ENCODE measurements around the gene WFIKKN2.
"Not testable (repeated sequence)": the region's sequence is repeated elsewhere in the genome, so short reads cannot be mapped to it uniquely, and the experiment has no call there.

WFIKKN2 gene, protein sequence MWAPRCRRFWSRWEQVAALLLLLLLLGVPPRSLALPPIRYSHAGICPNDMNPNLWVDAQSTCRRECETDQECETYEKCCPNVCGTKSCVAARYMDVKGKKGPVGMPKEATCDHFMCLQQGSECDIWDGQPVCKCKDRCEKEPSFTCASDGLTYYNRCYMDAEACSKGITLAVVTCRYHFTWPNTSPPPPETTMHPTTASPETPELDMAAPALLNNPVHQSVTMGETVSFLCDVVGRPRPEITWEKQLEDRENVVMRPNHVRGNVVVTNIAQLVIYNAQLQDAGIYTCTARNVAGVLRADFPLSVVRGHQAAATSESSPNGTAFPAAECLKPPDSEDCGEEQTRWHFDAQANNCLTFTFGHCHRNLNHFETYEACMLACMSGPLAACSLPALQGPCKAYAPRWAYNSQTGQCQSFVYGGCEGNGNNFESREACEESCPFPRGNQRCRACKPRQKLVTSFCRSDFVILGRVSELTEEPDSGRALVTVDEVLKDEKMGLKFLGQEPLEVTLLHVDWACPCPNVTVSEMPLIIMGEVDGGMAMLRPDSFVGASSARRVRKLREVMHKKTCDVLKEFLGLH

DNA sequence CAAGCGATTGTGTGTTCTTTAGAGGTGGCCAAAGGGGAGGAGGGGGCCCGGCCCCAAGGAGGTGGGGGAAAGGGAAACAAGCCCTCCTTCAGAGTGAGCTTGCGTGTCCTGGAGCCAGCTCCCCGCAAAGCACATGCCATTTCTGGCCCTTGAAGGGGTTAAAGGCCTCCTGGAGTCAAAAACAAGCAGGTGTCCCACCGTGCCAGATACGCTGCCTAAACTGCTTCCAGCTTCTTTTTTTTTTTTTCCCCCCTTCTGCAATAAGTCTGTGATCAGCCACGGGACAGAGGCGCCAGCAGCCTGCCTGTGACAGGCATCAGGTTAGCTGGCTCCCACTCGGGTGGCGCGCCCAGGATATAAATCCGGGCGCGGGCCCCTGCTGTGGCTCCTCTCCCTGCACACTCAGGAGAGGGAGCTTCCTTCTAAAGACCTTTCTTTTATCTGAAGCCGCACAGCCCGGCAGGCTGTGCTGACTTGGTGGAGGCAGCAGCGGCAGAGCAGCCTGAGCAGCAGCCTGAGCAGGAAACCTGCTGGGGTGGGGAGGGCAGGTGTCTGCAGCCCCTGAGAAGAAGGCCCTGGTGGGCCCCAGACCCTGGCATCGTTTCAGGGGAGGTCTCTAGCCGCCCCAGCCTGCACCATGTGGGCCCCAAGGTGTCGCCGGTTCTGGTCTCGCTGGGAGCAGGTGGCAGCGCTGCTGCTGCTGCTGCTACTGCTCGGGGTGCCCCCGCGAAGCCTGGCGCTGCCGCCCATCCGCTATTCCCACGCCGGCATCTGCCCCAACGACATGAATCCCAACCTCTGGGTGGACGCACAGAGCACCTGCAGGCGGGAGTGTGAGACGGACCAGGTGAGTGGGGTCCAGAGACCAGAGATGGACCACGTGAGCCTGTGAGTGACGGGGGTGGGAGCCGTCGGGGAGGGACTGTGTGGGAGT lies at the start of gene WFIKKN2:
WFIKKN2 (plus strand) TSS at position 286 of the 934 bp plus-strand sequence; CDS start at position 638, 352 bp downstream.
- DNase-seq, result no peak

DNA sequence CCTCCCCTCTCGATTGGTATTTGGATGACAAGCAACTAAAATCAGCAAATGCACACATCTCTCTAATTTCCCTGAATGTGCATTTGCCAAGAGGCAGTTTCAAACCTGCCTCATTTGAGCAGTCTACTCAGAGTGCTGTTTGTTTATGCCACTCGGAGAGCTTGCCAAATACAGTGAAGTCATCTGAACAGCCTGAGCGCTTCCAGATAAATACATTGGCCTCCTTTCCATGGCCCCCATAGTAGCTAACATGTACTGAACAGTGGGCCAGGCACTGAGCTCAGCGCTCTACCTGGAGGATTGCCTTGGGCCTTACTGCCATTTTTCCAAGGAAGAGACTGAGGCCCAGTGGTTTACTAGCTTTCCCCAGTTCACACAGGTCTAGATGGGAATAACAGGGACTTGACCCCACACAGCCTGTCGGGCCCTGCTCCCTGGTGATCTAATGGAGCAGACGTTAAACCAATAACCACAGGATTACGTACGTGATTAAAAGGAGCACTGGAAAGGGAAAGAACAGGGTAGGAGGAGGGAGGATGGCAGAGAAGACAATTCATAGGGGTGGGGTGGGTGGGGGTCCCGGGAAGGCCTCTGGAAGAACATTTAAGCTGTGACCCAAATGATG lies 49.3 kb upstream of the WFIKKN2 start:
- DNase-seq, result peak; percentile 37 to 67

DNA sequence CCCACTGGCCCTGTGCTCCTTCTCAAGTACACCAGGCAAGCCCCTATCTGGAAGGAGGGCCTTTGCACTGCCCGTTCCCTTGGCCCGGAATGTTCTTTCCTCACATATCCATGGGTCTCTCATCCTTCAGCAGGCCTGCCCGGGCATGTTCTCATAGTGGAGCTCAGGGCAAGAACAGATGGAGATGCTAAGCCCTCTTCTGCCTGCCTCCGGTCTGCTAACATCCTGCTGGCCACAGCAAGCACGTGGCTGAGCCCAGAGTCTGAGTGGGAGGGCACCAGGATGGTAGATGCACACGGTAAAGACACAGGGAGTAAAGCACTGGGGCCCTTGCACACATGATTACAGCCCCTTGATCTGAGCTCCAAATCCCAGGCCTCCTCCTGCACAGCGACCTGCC lies 48.3 kb upstream of the WFIKKN2 start:
- no peak for DNase-seq

DNA sequence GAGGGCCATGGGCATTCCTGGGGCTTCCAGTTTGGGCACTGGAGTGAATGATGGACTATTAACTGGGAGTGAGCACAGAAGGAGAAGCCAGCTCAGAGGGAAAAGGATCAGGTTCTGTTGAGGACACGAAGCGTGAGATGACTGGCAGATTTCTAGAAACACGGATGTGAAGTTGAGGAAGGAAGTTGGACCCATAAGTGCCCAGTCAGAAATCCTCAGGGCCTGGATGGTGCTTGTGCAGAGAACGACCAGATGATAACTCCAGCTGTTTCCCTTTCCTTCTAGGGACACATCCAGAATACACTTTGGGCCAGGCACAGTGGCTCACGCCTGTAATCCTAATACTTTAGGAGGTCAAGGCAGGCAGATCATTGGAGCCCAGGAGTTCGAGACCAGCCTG lies 44.8 kb upstream of the WFIKKN2 start:
- DNase-seq, result no peak

DNA sequence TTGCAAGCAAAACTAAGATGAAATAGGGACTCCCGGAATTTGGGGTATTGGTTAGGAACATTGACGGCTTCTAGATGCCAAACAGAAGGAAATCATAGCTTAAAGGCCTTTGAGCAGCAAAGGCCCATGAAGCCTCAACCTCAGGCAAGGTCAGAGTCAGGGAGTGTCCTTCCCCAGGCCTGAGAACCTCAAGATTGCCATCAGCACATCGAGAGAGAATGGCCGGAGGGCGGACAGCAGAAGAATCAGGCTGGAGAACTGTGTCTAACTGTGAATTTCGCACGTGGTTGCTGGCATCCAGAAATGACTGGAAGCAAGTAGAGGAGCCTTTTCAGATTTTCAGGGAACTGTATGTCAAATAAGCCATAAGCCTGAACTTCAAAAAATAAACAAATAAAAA lies 43.3 kb upstream of the WFIKKN2 start:
- DNase-seq, result no peak

DNA sequence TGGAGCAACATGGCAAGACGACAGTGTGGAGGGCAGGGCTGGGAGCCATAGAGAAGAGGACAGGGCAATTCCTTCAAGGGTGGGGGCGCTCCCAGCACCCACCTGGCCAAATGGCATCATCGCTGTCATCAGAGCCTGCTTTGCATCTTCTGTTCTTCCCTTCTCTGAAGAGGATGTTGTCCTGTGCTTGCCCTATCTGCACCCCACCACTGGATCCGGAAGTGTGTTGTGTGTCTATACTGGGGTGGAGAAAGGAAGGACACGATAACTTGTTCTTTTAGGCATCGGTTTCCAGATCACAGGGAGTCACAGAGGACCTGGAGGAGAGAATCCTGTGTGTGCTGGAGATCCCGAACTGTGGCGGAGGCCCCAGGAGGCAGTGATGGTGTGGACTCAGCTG lies 42.4 kb upstream of the WFIKKN2 start:
- no peak for DNase-seq

DNA sequence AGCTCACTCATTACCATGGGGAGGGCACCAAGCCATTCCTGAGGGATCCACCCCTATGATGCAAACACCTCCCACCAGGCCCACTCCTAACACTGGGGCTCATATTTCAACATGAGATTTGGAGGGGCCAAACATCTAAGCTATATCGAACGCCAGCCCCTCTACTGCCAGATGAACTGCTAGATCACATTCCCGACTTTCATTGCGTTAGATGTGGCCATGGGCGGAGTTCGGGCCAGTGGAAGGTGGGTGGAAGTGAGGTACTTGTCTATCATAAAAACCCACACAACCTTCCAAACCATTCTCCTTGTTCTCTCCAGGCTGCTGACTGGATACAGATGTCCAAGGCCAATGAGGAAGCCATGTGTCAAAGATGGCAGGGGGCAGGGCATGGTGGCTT lies 41.0 kb upstream of the WFIKKN2 start:
- no peak for DNase-seq

DNA sequence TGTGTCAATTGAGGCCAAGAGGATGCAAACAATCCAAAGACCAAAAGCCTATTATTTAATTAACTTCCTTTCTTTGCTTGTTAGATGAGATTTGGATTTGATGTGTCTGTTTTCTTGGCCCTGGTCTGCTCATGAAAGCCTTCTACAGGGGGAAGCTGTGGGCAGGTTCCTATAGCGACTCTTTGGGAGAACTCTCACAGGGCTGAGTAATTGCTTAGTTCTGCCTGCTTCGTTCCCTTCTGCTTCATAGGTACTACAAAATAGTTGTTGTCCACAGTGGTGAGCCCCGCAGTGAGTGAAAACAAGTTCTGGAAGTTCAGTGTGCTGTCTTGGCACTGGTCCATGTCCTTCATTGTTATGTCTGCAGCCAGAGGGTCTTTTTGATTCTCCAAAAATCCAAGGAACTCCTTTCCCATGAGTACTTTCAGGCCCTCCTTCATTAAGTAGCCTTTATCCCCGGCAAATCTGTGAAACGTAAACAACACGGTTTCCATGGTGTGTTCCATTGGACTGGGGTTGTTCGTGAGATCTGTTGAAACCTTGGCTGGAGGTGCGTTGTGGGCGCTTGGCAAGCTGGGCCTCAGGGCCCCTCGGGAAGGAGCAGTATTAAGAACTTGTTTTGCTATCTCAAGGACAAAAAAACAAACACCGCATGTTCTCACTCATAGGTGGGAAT lies 38.1 kb upstream of the WFIKKN2 start:
- no peak for DNase-seq

DNA sequence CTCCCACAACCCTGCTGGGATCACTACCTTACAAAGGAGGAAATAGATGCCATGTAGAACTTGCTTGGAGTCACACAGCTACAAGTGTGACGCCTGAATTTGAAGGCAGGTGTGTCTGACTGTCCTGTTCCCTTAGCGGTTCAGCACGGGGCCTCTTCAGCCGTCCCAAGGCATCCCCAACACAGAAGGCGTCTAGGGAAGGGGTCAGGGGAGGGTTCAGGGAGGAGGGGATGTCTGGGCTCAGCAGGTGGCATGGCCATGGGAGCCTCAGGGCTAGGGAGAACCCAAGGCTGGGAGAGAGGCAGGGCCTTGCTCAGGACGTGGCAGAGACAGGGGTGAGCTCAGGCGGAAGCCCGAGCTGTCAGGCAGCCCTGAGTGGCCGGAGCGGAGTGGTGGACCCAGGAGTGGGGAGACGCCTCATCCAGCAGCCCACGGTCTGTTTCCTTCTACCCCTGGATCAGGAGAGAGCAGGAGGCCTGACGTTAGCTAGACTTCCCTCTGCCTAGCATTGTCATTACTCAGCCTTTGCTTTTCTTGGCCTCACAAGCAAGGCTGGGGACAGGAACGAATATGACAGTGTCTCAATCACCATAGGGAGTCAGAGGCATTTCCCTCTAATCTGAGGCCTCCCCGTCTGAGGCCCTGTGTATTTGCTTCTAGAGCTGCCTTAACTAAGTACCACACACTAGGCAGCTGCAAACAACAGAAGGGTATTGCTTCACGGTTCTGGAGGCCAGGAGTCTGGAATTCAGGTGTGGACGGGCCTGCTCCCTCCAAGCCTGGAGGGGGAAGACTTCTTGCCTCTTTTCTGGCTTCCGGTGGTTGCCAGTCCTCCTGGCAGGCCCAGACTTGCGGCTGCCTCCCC lies 36.7 kb upstream of the WFIKKN2 start:
- no peak for DNase-seq

DNA sequence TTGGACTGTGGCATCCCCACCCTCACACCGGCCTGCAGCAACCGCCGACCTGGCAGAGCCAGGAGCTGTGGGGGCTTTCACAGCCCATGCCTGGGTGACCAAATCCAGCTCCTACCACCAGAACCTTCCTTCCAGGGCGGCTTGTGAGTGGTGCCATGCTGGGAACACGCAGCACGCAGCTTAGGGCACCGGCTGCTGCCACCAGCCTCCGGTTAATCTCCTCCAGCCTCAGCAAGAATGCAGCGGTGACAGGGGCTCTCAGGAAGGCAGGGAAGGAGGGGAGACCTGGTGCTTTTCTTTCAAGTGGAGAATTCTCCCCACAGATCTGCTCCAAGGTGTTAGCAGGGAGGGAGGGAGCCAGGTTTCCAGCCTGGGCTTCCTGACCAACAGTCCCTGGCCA lies 35.8 kb upstream of the WFIKKN2 start:
- no peak for DNase-seq

DNA sequence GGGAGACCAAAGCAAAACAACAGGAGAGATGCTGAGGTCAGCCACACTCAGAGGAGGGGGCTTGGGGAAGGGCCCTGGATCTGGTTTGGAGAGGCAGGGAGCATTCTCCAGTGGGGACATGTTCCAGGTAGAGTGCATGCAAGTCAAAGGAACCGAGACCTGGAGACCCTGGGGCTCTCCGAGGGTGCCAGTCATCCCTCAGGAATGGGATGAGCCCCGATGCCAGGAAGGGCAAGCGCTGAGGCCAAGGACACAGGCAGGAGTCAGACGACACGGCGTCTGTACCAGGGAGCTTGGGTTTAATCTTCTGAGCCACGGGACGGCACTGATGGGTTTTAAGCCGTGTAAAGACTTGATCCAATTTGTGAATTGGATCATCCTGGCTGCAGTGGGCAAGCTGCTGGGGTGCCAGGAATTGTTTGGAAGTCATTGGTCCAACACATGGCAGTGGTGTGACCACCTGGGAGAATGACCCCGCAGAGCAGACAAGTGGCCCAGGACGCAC lies 35.1 kb upstream of the WFIKKN2 start:
- DNase-seq, result no peak

DNA sequence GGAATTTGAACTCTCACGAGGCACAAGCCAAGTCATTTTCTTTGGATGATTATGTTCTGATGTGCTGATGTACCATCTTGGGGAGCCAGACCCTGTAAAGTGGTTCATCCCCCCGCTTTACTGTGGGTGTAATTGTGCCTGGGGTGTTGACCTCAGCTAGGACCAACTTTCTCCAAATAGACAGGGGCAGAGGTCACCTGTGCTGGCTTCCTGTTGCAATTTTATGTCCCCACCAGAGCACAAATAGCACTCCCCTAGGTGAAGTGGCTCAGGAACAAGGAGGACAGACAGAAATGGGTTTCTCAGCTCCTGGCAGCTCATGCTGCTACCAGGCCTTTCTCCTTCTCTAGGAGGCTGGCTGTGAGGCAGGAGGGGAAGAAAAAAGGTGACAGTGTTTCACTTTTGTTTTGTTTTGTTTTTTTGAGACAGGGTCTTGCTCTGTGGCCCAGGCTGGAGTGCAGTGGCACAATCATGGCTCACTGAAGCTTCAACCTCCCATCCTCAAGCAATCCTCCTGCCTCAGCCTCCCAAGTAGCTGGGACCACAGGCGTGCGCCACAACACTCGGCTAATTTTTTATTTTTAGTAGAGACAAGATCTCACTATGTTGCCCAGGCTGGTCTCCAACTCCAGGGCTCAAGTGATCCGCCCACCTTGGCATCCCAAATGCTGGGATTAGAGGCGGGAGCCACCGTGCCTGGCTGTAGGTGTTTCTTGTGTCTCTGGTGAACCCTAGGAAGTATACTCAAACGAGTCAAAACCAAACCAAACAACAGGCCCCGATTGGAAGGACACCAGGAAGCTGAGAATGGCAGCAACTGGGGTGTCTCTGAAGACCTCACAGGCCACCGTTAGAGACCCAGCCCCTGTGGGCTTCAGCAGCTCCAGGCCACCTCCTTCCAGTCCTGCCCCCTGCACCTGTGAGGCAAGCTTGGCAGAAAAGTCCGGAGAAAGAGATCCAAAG lies 32.5 kb upstream of the WFIKKN2 start:
- DNase-seq, result no peak

DNA sequence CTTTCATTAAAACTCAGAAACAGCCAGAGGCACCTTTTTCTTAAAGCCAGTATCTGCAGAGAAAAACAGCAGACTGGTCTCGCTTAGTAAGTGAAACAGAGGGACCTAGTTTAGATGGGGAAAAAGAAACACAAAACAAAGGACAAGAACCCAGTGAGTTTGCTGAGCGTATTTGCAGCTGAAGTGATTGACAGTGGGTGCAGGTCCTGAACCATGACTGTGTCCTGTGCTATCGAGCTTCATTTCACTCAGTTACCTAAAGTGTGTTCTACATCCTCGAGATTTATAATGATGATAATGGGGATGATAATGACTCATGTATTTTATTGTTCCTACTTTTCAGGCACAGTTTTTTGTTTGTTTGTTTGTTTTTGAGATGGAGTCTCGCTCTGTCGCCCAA lies 31.7 kb upstream of the WFIKKN2 start:
- DNase-seq, result no peak

DNA sequence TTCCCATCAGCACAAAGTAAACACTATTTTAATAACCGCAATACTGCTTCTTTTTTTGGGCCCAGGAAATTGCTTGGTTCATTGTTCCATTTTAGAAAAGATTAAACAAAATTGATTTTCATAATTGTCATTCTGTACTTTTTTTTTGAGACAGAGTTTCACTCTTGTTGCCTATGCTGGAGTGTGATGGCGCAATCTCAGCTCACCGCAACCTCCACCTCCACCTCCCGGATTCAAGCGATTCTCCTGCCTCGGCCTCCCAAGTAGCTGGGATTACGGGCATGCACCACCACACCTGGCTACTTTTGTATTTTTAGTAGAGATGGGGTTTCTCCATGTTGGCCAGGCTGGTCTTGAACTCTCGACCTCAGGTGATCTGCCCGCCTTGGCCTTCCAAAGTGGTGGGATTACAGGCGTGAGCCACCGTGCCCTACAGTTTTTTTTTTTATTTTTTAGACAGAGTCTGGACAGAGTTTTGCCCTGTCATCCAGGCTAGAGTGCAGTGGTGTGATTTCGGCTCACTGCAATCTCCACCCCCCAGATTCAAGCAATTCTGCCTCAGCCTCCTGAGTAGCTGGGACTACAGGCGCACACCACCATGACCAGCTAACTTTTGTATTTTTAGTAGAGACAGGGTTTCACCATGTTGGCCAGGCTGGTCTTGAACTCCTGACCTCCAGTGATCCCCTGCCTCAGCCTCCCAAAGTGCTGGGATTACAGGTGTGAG lies 30.5 kb upstream of the WFIKKN2 start:
- DNase-seq, result not testable (repeated sequence)

DNA sequence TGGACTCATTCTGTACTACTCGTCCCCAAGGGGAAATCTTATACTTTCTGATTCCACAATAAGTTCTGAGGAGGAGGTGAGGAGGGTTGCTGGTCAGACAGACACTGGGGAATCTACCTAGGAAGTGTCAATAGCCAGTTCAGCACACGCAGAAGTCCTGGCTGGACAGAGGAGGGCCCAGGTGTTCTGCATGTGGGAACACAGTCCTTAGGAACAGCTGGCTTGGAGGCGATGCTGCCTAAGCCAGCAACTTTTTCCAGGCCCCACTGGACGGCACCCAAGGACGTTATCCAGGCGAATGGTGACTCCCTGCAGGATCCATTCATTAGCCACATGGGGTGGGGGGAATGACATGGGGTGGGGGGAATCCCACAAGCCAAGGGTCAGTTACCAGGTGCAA lies 29.9 kb upstream of the WFIKKN2 start:
- DNase-seq, result no peak

DNA sequence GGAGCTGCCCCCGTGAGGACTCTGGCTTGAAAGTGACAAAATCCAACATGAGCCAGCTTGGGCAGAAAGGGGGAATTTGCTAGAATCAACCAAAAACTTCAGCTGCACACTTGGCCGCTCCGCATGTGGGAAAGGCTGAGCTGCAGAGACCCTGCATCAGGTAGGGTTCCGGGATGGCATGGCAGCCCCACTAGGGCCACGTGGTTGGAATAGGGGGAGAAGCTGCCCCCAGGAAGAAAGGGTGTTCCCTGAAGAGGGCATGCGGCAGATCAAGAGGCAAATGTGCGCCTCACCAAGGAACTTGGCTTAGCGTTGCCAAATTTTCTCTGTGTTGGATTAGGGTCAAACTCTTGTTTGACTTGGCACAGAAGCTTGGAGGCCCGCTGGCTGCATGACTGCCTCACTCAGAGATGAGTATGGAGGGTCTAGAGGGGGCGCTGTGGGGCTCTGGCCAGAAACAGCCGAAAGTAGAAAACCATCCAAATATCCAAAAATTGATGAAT lies 29.2 kb upstream of the WFIKKN2 start:
- DNase-seq, result no peak

DNA sequence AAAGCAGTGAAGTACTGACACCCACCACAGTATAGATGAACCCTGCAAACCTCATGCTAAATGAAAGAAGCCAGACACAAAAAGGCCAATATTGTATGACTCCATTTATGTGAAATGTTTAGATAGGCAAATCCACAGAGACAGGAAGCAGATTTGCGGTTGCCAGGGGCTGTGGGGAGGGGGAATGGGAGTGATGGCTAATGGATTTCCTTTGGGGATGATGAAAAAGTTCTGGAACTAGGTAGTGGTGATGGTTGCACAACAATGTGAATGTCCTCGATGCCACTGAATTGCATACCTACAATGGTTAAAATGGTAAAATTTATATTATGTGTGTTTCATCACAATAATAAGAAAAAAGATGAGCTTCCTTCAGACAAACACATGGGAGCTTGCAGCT lies 28.4 kb upstream of the WFIKKN2 start:
- no peak for DNase-seq

DNA sequence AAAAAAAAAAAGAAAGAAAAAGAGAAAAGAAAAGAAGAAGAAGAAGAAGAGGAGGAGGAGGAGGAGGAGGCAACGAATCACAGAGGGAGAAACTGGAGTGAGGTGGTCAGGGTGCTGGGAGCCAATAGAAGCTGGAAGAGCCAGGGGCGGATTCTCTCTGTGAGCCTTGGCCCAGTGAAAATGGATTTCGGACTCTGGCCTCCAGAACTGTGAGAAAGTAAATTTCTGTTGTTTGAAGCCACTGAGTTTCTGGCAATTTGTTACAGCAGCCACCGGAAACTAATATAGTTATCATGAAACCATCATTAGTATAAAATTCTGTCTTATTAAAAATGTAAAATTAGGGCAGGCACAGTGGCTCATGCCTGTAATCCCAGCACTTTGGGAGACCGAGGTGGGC lies 27.7 kb upstream of the WFIKKN2 start:
- DNase-seq, result no peak

DNA sequence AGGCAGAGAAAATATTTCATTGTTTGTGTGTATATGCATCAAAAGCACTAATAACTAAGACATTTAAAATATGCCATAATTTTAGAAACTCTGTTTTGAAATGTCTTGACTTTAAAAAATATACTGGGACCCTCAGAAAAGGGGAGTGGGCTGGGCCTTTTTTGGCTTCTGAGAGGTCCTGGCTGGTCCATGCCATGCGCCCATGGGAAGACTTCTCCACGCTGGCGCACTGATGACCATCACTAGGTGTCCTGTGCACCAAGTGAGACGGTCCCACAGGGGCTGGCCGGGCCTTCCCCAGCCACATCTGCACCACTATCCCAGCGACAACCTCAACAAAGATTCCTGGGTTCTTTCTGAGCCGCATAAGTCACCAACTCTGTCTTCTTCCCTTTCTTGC lies 27.0 kb upstream of the WFIKKN2 start:
- DNase-seq, result no peak

All from hippocampal formation (tissue), 2 donors.